B cell (primary cell): ENCODE results near the gene LMO7.

Experiments used
- CTCF ChIP-seq: fragments of 200-600 bp; IDR thresholded peaks from one replicate; pipeline ENCODE4 v1.8.0; 2022; ENCODE audit warnings: antibody characterized with exemption, mild to moderate bottlenecking
- EZH2 ChIP-seq: IDR thresholded peaks from 2 replicates; pipeline ENCODE4 v1.6.1; 2012; ENCODE audit warnings: borderline replicate concordance, low read depth, mild to moderate bottlenecking, moderate library complexity, low read length; ENCODE audit not compliant: insufficient read depth, poor library complexity, severe bottlenecking

- no peak for TF ChIP-seq CTCF
- TF ChIP-seq EZH2: no peak
Observed at GRCh38 chr13:75669706-75670105, 33.6 kb downstream of the LMO7 start.
